GM18951 (cell line): ENCODE results near the gene MAGI2.

Experiments used
- POLR2A ChIP-seq: IDR thresholded peaks from 4 replicates; pipeline ENCODE4 v1.6.1; 2011; ENCODE audit warnings: mild to moderate bottlenecking; ENCODE audit not compliant: insufficient read length, insufficient read depth; ENCODE audit errors: extremely low read depth
- in situ Hi-C: fragments of 300-500 bp; cut with MboI; formaldehyde crosslinking; loops from one replicate; pipeline ENCODE4 v1.12.0; 2022; ENCODE audit warnings: low sequenced_read_pairs, mixed read lengths, inconsistent platforms; ENCODE audit not compliant: unreplicated experiment

Gene MAGI2

GRCh38 chr7:78842068-78842467 lies 611.4 kb downstream of the MAGI2 start:
- in situ Hi-C loops, result no loop called here
- TF ChIP-seq POLR2A, result no peak

- no peak for TF ChIP-seq POLR2A
- in situ Hi-C loops, result no loop called here
Measured at GRCh38 chr7:78835897-78836296, 617.6 kb downstream of the MAGI2 start.

GRCh38 chr7:78828317-78828716 lies 625.1 kb downstream of the MAGI2 start:
- TF ChIP-seq POLR2A, result no peak
- in situ Hi-C loops, result no loop called here

- in situ Hi-C loops, result no loop called here
- no peak for TF ChIP-seq POLR2A
Measured at GRCh38 chr7:78803501-78804127, 649.9 kb downstream of the MAGI2 start.

- in situ Hi-C loops, result no loop called here
- TF ChIP-seq POLR2A, result no peak
Measured at GRCh38 chr7:78794101-78794500, 659.4 kb downstream of the MAGI2 start.

GRCh38 chr7:78792624-78793023 lies 660.8 kb downstream of the MAGI2 start:
- no peak for TF ChIP-seq POLR2A
- in situ Hi-C loops, result no loop called here

GRCh38 chr7:78792006-78792405 lies 661.5 kb downstream of the MAGI2 start:
- in situ Hi-C loops, result no loop called here
- TF ChIP-seq POLR2A, result no peak

GRCh38 chr7:78788464-78788863 lies 665.0 kb downstream of the MAGI2 start:
- no peak for TF ChIP-seq POLR2A
- in situ Hi-C loops, result no loop called here

GRCh38 chr7:78787854-78788253 lies 665.6 kb downstream of the MAGI2 start:
- TF ChIP-seq POLR2A, result no peak
- in situ Hi-C loops, result no loop called here

- TF ChIP-seq POLR2A, result no peak
Measured at GRCh38 chr7:78786055-78786454, 667.4 kb downstream of the MAGI2 start.

GRCh38 chr7:78783179-78783962 lies 670.1 kb downstream of the MAGI2 start:
- in situ Hi-C loops, result no loop called here
- TF ChIP-seq POLR2A, result no peak

More at GRCh38 chr7:78786055-78786454, 667.4 kb downstream of the MAGI2 start:
- in situ Hi-C loops, result no loop called here

- in situ Hi-C loops, result no loop called here
- no peak for TF ChIP-seq POLR2A
Measured at GRCh38 chr7:78780560-78780959, 672.9 kb downstream of the MAGI2 start.

GRCh38 chr7:78779788-78780187 lies 673.7 kb downstream of the MAGI2 start:
- in situ Hi-C loops, result no loop called here
- no peak for TF ChIP-seq POLR2A

- no peak for TF ChIP-seq POLR2A
- in situ Hi-C loops, result no loop called here
Measured at GRCh38 chr7:78777829-78778228, 675.6 kb downstream of the MAGI2 start.
